T-helper 2 cell treated with Interferon-gamma antibody and Interleukin-4, amounts not matched to agents 5 μg/mL and 100 μg/mL, for 36 hours (primary cell): ENCODE data around the gene DMXL1.
A peak's percentile ranks its signal among the peaks of the same experiment; 100 is the strongest.
"Not testable (repeated sequence)": the region's sequence is repeated elsewhere in the genome, so short reads cannot be mapped to it uniquely, and the experiment has no call there.

ENCODE experiments used
- DNase-seq: peaks from one replicate; pipeline ENCODE4 v3.0.0; 2021; ENCODE audit warnings: low spot score
- H3K27ac Mint-ChIP-seq: one replicate; pipeline ENCODE4 v1.8.0; 2021; ENCODE audit warnings: mild to moderate bottlenecking, mixed read lengths
- H3K27me3 Mint-ChIP-seq: one replicate; pipeline ENCODE4 v1.8.0; 2021; ENCODE audit warnings: low read depth, mixed read lengths
- H3K36me3 Mint-ChIP-seq: one replicate; pipeline ENCODE4 v1.8.0; 2021; ENCODE audit warnings: low read depth, mixed read lengths
- H3K4me1 Mint-ChIP-seq: one replicate; pipeline ENCODE4 v1.8.0; 2021; ENCODE audit warnings: low read depth, mixed read lengths
- H3K4me3 Mint-ChIP-seq: one replicate; pipeline ENCODE4 v1.8.0; 2022; ENCODE audit warnings: mild to moderate bottlenecking, moderate library complexity, mixed read lengths
- H3K9me3 Mint-ChIP-seq: one replicate; pipeline ENCODE4 v1.8.0; 2021; ENCODE audit warnings: mixed read lengths

Gene DMXL1

GRCh38 chr5:119048246-119048645 lies 22.6 kb upstream of the DMXL1 start:
- H3K4me3 Mint-ChIP-seq = no peak overlapping the region
- H3K27ac Mint-ChIP-seq = no peak overlapping the region
- H3K27me3 Mint-ChIP-seq = peaks cover 7% of the 10 kb centered on the region
- no peaks in the 10 kb centered on the region for H3K36me3 Mint-ChIP-seq
- no peak for DNase-seq
- no peaks in the 10 kb centered on the region for H3K9me3 Mint-ChIP-seq
- no peaks in the 10 kb centered on the region for H3K4me1 Mint-ChIP-seq

- Mint-ChIP-seq H3K4me1 (no peaks in the 10 kb centered on the region), H3K27me3 (peaks cover 7% of the 10 kb centered on the region), H3K9me3 (no peaks in the 10 kb centered on the region), H3K36me3 (no peaks in the 10 kb centered on the region), H3K4me3 (no peak overlapping the region), H3K27ac (no peak overlapping the region)
- DNase-seq = no peak
These were observed 20.9 kb upstream of the DMXL1 start for GRCh38 chr5:119049824-119050449.

DNA sequence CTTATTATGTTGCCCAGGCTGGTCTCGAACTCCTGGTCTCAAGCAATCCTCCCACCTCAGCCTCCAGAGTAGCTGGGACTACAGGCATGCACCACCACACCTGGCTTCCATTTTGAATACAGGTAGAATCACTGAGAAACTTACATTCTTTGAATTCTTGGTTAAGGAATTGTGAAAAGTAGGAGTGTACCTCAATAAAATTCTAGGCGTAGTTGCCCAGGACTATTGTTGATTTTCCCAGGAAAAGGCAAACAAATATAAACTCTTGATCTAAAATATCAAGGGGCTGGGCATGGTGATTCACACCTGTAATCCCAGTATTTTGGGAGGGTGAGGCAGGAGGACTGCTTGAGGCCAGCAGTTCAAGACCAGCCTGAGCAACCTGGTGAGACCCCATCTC lies 16.8 kb upstream of the DMXL1 start:
- Mint-ChIP-seq H3K4me1 (peaks cover 2% of the 10 kb centered on the region), H3K27ac (no peak overlapping the region), H3K4me3 (no peak overlapping the region), H3K9me3 (no peaks in the 10 kb centered on the region), H3K36me3 (no peaks in the 10 kb centered on the region), H3K27me3 (peaks cover 7% of the 10 kb centered on the region)
- no peak for DNase-seq

- no peak overlapping the region for H3K4me3 Mint-ChIP-seq
- DNase-seq = no peak
These were observed 15.6 kb upstream of the DMXL1 start for GRCh38 chr5:119055294-119055693.

GRCh38 chr5:119058979-119059529 lies 11.8 kb upstream of the DMXL1 start:
- Mint-ChIP-seq H3K4me3 (no peak overlapping the region), H3K36me3 (no peaks in the 10 kb centered on the region), H3K27ac (no peak overlapping the region), H3K9me3 (no peaks in the 10 kb centered on the region), H3K4me1 (peaks cover 10% of the 10 kb centered on the region), H3K27me3 (peaks cover 2% of the 10 kb centered on the region)
- no peak for DNase-seq

More at GRCh38 chr5:119055294-119055693, 15.6 kb upstream of the DMXL1 start:
- H3K27ac Mint-ChIP-seq = no peak overlapping the region
- peaks cover 2% of the 10 kb centered on the region for H3K4me1 Mint-ChIP-seq
- no peaks in the 10 kb centered on the region for H3K27me3 Mint-ChIP-seq
- no peaks in the 10 kb centered on the region for H3K36me3 Mint-ChIP-seq
- no peaks in the 10 kb centered on the region for H3K9me3 Mint-ChIP-seq

DNA sequence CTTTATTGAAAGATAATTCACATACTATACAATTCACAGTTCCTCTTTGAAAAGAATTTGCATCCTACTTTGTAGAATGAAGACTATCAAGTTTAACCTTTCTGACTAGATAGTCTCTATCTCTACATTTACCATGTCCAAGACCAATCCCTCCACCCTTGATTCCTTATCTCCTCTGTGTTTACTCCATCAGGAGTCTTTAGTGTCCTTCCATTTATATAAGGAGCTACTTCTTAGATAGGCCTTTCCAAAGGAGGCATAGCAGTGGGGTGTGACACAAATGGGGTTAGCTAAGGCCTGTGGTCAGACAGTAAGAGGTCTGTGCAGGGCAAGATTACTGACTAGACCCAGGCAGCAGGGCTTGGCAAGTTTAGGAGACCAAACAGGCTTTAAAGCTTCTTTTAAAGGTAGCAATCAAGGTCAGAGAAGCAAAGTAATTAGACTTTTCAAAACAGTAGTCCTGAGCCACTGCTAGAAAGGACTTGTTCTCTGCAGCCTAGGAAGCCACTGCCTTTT lies 11.1 kb upstream of the DMXL1 start:
- H3K27me3 Mint-ChIP-seq = peaks cover 2% of the 10 kb centered on the region
- no peak for DNase-seq
- H3K4me3 Mint-ChIP-seq = no peak overlapping the region
- H3K27ac Mint-ChIP-seq = no peak overlapping the region
- no peaks in the 10 kb centered on the region for H3K9me3 Mint-ChIP-seq
- H3K4me1 Mint-ChIP-seq = peaks cover 14% of the 10 kb centered on the region
- no peaks in the 10 kb centered on the region for H3K36me3 Mint-ChIP-seq

GRCh38 chr5:119063579-119064379 lies 7.1 kb upstream of the DMXL1 start:
- Mint-ChIP-seq H3K36me3 (no peaks in the 10 kb centered on the region), H3K9me3 (no peaks in the 10 kb centered on the region), H3K4me3 (peak overlapping the region; percentile 31), H3K27me3 (peaks cover 2% of the 10 kb centered on the region), H3K4me1 (peaks cover 13% of the 10 kb centered on the region), H3K27ac (no peak overlapping the region)
- DNase-seq = peak; percentile 49

DNA sequence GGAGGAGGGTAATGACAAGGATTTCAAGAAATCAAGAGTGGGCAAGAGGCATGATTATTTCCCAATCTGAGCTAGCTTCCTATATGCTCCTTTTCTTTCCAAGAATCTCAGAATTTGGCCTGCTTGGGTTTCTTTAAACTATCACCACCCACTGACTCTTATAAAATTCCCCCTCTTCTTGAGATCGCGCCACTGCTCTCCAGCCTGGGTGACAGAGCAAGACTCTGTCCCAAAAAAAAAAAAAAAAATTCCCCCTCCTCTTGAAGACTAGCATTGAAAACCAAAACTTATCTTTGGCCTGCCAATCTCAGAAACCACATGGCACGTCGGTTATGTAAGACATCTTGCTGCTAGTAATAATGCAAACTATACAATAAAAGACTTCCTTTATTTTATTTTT lies 3.4 kb upstream of the DMXL1 start:
- Mint-ChIP-seq H3K4me1 (peaks cover 15% of the 10 kb centered on the region), H3K27me3 (no peaks in the 10 kb centered on the region), H3K4me3 (no peak overlapping the region), H3K27ac (no peak overlapping the region), H3K36me3 (peaks cover 2% of the 10 kb centered on the region), H3K9me3 (no peaks in the 10 kb centered on the region)
- no peak for DNase-seq

GRCh38 chr5:119070578-119070827 lies 384 bp upstream of the DMXL1 start:
- Mint-ChIP-seq H3K27me3 (no peaks in the 10 kb centered on the region), H3K4me1 (peaks cover 21% of the 10 kb centered on the region), H3K36me3 (peaks cover 9% of the 10 kb centered on the region), H3K9me3 (no peaks in the 10 kb centered on the region), H3K4me3 (peak overlapping the region; percentile 98), H3K27ac (peak overlapping the region; percentile 100)
- DNase-seq = no peak

DNA sequence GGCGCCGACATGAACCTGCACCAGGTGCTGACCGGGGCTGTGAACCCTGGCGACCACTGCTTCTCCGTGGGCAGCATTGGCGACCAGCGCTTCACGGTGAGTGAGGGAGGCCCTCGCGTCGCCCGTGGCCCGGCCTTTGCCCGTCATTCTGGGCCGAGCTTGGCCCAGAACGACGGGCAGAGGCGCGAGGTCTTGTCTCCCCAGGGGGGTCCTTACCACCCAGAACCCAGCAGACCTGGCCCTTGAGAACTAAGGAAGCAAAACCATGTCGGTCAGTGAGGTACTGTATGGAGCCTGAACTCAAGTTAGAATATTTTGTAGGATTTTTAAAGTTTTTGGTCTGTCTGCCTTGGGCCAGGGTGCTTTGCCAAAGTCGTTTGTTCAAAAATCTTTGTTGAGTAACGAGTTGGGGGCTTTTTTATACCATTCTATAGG lies 691 bp downstream of the DMXL1 start:
- Mint-ChIP-seq H3K4me3 (peak overlapping the region; percentile 98), H3K4me1 (peaks cover 29% of the 10 kb centered on the region), H3K27me3 (no peaks in the 10 kb centered on the region), H3K27ac (peak overlapping the region; percentile 100), H3K36me3 (peaks cover 9% of the 10 kb centered on the region), H3K9me3 (no peaks in the 10 kb centered on the region)
- DNase-seq = no peak

GRCh38 chr5:119072496-119072895 lies 1.6 kb downstream of the DMXL1 start:
- H3K4me3 Mint-ChIP-seq = peak overlapping the region; percentile 65
- H3K27ac Mint-ChIP-seq = no peak overlapping the region
- H3K9me3 Mint-ChIP-seq = no peaks in the 10 kb centered on the region
- H3K4me1 Mint-ChIP-seq = peaks cover 32% of the 10 kb centered on the region
- DNase-seq = no peak
- H3K36me3 Mint-ChIP-seq = peaks cover 9% of the 10 kb centered on the region
- H3K27me3 Mint-ChIP-seq = no peaks in the 10 kb centered on the region

- not testable (repeated sequence) for DNase-seq, H3K27me3 Mint-ChIP-seq, H3K9me3 Mint-ChIP-seq, H3K36me3 Mint-ChIP-seq
- peak overlapping the region; percentile 76 for H3K27ac Mint-ChIP-seq
- H3K4me1 Mint-ChIP-seq = peaks cover 39% of the 10 kb centered on the region
- peak overlapping the region; percentile 65 for H3K4me3 Mint-ChIP-seq
These were observed 3.0 kb downstream of the DMXL1 start for GRCh38 chr5:119073746-119074337.

GRCh38 chr5:119074419-119074818 lies 3.5 kb downstream of the DMXL1 start:
- Mint-ChIP-seq H3K4me3 (peak overlapping the region; percentile 65), H3K36me3 (peaks cover 9% of the 10 kb centered on the region), H3K27me3 (no peaks in the 10 kb centered on the region), H3K4me1 (peaks cover 45% of the 10 kb centered on the region), H3K9me3 (no peaks in the 10 kb centered on the region), H3K27ac (peak overlapping the region; percentile 76)
- DNase-seq = no peak

- not testable (repeated sequence) for H3K4me3 Mint-ChIP-seq, H3K27ac Mint-ChIP-seq, H3K9me3 Mint-ChIP-seq, H3K36me3 Mint-ChIP-seq, H3K27me3 Mint-ChIP-seq, DNase-seq
- H3K4me1 Mint-ChIP-seq = peaks cover 49% of the 10 kb centered on the region
These were observed 4.4 kb downstream of the DMXL1 start for GRCh38 chr5:119075269-119075668.
